GM19438 (cell line): Measurements from ENCODE around the gene BCAR3.

Experiments used
- ATAC-seq: cut with Tn5 transposase; IDR thresholded peaks from one replicate; pipeline ENCODE4 v1.9.1; 2021; ENCODE audit warnings: low read depth; ENCODE audit not compliant: unreplicated experiment

BCAR3 gene

DNA sequence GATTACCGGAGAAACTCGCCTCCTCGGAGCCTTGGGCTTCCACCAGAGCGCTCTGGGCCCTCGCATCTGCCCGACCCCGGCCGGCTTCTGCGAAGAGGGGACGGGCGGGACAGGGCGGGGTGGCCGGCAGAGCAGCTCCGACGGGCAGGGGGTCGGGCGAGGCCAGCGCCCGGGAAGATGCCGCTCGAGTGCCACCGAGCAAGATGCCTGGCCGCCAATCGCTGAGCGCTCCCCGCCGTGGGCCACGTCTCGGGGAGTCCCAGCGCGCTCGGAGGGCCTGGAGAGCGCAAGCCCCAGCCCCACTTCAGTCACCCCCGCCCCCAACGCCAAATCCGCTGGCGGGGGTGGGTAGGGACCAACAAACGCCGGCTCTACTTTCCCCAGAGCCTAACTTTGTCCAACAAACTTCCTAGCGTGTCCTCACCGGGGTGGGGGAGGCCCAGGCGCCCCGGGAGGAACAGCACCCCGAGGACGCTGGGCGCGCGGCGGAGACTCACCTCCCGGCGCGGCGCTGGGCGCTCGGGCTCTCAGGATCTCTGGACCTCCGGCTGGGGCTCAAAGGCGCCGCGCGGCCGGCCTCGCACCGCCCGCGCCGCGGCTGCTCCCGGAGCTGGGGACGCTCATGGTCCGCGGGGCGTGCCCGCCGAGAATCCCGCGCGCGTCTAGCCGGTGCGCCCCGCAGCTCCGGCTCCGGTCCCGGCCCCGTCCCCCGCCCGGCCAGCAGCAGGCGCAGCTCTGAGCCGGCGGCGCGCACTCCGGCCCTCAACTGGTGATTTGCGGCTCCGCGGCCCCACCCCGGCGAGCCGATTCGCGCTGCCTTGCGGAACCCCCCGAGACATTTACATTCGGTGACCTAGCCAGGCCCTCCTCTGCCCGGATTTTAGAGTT is at the start of gene BCAR3:
TSS of gene BCAR3 (minus strand) at position 737 of the 888 bp plus-strand sequence. CDS start 6,907 bp downstream, outside the sequence.
- peak; percentile 75 for ATAC-seq

DNA sequence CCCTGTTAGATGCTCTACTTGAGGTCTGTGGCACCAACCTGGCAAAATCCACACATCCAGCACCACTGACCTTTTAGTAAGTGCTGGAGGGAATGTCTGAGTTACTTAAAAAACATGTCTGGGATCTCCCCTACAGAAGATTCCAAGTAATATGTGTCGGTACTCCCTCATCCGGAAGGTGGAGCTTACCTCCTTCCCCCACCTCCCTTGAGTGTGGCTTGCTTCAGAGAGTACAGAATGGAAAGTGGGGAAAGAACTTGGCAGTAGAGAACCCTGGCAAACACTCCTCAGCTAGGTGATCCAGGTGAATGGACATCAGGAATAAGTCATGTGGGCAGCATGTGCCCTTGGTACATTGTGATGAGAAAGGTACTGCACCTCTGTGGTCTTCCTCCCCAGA is 49.0 kb upstream of the BCAR3 start:
- no peak for ATAC-seq

DNA sequence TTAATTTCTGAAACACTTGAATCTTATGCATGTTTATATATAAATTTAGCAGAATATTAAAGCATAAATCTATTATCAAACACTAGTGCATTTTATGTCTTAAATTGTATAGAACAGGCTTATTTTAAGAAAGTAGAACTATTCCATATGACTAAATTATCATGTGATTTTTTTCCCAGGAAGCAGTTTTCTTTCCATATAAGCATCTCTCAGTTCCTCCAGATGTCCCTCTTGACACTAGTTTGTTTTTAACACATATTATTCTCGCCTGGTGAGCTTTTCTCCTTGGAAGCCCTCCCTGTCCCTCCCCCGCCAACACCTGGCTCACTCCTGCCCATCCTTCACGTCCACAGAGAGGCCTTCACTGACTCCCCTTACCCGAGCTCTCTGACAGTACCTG is 48.3 kb upstream of the BCAR3 start:
- no peak for ATAC-seq

DNA sequence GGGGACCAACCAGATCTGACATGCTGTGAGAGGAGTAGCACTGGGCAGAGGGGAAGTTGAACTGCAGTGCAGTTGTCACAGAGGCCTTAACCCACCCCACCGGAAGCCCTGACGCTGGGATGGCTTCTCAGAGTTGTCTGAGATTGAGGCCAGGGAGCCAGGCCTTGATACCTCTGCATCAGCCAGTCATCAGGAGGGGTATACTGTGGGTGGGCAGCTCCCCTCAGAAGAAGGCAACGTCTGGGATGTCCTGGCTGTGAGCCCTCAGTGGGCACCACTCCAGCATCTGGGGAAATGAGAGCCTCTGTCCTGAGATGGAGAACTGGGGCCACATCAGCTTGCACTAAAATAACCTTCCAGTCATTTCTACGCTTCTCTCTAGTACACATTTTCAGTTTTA is 47.9 kb upstream of the BCAR3 start:
- no peak for ATAC-seq

DNA sequence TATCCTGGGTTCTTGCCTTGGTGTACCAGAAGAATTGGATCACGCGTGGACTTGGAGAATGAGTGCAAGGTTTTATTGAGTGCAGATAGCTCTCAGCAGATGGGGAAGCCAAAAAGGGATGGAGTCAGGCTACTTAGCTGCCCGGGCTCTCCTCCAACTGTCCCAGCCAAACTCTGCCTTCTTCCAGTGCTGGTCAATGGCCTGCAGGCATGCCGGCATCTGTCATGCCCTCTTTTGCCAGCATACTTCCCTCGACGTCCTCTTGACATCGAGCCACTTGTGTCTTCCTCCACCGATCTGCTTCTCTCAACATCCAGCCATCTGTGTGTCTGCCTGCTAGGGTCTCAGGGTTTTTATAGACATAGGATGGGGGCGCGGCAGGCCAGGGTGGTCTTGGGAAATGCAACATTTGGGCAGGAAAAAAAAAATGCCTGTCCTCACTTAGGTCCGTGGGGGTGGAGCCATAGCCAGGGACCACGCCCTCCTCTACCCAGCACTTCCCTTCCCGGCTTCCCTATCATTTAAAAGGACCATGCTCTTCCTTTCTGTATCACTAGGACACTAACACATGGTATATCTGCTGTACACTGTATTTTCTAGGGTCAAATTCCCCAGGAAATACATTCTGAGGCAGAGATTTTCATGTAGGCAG is 47.0 kb upstream of the BCAR3 start:
- ATAC-seq: no peak

DNA sequence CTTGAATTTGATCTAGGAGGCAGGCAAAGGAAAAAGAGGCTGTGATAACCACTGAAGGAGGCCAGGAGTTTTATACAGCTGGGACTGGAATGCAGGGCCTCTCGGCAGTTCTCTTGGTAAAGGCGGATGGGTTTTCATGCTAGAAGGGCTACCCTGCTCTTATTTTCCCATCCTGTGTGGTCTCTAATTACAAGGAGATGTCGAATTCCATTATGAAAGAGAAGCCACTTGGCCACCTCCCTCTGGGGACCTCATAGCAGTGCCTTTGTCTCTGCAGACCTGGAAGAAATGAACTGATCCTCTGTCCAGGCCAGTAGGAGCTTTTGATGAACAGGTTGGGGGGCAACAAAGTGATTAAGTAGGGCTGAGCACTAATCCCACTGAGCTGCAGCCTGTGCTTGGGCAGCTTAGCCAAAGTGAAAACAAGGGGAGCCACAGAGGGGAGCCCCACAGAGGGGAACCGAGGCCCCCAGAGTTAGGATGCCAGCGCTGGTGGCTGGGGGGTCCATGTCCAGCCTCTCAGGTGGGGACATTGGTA is 42.2 kb upstream of the BCAR3 start:
- no peak for ATAC-seq

DNA sequence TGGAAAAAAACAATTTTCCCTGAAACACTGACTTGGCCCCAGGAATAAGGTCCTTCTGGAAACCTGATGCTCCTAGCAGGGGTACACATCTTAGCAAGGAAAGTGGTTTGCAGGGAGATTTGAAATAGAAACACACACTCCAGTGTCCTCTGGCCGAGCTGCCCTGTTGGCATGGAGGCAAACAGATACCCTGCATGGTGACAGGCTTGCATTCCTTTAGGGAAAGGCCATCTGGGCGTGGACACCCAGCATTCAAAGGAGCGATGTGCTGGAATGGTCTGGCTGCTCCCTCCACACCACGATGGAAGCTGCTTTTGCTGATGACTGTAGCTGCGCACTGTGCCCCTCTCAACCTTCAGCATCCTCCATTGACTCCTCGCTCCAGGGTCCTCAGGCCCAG is 41.5 kb upstream of the BCAR3 start:
- no peak for ATAC-seq

DNA sequence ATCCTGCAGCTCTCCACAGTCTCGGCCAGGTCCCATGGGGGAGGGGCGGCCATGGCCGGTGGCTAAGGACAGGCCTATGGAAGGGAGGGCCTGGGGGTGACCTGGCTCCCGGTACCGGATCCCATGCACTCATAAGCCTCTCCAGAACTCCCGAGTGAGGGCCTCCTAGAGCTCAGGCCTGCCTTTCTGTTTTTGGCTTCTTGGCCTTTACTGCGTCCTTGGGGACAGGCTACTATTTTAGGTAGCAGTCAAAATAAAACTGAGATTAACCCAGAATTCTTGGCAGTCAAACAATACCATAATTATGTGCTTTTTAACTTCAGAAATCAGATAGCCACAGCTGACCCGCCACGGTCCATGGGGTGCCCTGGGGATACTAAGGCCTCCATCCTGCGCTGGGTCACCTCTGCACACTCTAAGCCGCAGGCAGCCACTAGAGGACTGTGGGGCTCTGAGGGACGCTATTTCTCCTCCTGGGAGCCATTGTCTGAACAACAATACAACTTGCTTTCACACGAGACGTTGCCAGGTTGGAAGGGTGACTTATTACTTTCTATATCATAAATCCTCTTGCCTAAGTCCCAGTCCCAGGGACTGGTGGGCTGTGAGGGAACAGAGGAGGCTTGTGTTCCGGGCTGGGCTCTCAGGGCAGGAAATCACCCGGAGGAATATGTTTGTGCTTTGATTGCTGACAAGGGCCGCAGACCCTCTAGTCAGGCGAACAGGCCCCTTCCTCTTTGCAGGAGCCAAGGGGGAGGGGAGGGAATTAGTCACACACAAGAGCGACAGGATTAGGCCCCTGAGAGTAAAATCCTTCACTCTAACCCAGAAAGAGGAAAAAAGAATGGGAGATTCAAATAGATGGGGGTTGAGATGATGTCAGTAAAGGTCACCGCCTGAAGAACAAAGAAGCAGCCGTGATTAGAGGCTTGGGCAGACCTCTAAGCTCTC is 40.7 kb upstream of the BCAR3 start:
- ATAC-seq: no peak

DNA sequence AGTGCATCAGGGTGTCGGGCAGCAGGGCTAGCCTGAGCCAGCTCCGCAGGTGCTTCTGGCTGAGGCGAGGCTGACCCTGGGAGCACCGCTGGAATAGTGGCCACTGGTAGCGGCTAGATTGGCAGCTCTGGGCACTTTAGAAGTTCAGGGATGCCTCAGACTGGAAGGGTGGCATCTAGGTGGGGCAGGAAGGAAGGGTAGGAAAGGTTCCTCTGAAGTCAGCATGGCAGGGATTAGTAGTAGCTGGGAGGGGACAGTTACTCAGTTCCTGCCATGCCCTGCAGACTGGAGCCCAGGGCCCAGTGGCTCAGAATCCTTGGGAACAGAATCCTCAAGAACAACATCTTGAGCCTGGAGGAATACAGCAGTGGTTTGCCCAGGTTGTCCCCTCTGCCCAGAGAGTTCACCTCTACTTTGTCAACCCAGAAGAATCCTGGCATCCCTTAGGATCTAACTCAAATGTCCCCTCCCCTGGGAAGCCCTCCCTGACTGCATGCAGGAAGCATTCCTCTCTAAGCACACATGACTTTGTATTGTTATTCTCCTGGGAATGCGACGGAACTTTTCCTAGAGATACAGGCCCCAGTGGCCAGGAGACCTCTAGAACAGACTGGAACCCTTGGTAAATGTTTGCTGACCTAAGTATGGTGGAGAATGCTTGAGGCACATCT is 39.5 kb upstream of the BCAR3 start:
- ATAC-seq: no peak

DNA sequence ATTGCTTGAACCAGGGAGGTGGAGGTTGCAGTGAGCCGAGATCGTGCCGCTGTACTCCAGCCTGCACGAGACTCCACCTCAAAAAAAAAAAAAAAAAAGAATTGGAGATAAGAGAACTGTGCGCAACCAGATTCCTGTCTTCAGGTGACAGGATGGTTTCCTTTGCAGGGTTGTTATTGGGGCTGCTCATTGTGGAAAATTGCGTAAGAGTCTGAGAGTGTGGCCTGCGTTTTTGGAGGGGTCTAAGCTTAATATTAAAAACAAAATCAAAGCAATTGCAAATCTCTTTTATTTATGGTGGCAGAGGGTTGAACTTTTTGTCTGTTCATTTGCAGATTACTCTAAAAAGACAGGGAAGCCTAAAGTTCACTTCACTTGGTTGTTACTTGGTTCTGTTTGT is 36.0 kb upstream of the BCAR3 start:
- ATAC-seq: no peak

DNA sequence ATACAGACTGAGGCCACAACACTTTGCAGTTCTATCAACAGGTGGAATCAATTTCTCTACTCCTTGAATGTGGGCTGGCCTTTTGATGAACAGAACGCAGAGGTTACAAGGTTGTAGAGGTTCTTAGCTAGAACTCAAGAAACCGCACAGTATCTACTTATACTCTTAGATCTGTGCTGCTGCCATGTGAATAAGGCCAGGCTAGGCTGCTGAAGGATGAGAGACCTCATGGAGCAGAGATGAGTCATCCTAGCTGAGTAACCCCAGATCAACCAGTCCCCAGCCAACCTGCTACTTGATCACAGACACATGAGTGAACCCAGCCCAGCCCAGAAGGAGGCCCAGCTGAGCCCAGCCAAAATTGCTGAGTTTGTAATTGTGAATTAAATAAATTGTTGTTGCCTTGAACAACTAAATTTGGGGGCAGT is 35.3 kb upstream of the BCAR3 start:
- no peak for ATAC-seq

DNA sequence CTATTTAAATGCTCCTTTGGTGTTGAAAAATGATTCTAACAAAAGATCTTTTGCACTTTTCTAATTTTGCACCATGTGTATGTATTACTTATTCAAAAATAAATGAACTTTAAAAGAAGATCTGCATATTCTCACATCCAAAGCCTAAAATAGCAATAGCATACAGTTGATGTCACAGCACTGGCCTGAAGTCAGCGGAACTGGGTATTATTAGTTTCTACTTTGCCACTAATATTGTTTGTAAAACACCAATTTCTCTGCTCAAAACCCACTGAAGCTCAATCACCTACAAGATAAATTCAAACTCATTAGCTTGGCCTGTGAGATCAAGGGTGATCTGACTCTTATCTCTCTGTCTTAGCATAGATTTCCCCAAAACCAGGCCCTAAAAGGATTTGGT is 34.5 kb upstream of the BCAR3 start:
- peak; percentile 22 for ATAC-seq

DNA sequence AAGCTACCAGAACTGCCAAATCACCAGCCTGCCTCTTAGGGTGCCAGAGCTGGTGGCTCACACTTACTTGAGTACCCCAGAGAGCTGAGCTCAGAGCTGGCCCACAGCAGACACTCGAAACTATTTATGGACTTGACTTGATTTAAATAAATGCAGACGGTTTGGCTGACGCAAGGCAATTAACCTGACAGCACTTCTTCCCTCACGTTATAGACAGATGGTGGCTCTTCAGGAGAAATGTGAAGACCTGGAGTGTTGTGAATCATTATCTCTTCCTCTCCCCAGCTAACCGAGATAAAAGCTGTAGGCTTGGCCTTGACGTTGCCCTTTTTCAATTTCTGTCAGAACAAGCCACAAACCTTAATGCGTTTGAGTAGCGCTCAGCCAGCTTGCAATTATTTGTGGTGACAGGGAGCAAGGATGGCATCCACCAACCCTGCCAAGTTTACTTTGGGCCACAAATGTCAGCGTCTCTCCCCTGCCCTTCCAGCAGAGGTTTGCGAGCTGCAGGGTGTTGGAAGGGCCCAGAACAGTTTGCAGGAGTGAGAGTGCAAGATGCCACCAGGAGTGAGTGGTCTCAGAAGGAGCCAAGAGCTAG is 34.0 kb upstream of the BCAR3 start:
- peak; percentile 65 for ATAC-seq

DNA sequence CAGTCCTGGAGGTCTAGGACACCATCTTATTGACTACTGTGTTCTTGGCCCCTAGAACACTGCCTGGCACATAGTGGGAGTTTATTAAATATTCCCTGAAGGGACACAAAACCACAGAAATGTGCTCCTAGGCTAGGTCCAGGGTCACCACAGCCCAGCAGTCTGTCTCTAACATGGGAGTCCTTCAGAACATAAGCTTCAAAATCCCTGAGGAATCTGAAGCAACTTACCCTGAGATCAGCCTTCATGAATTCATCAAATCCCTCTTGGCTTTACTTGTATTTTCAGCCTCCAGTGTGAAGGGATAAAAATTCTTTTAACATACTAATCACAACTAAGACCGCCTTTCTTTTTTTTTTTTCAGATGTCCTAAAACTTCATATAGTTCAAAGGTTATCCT is 32.7 kb upstream of the BCAR3 start:
- no peak for ATAC-seq

DNA sequence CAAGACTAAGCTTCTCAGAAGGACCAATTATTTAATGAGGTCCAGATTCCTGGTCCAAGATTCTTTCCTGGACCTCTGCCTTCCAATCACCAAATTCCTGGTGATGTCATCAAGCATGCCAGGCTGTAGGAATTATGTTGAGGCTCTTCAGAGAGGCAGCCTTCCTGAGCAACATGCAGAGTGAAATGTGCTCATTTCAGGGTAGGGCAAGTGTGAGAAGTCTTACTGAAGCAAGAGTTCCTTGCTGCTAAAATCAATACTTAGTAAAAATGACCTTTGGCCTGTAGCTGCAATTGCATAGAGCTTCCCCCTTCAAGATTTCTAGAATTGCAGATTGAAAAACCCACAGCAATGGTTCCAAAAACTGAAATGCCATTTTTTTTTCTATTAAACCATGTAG is 31.7 kb upstream of the BCAR3 start:
- no peak for ATAC-seq

DNA sequence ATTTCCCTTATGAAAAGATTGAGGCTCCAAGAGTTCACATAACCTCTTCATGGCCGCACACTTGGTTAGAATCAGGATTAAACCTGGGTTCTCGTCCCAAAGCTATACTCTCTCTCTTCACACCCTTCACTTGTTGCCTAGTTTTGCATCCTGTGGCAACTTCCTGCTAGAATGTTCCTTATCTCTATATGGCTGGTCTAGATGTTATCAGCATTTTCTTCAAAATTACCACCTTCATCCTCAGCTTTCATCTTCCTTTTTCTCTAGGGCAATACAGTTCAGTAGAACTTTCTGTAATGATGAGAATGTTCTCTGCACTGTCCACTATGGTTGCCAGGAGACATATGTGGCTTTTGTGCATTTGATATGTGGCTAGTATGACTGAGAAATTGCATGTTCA is 31.1 kb upstream of the BCAR3 start:
- ATAC-seq: no peak

DNA sequence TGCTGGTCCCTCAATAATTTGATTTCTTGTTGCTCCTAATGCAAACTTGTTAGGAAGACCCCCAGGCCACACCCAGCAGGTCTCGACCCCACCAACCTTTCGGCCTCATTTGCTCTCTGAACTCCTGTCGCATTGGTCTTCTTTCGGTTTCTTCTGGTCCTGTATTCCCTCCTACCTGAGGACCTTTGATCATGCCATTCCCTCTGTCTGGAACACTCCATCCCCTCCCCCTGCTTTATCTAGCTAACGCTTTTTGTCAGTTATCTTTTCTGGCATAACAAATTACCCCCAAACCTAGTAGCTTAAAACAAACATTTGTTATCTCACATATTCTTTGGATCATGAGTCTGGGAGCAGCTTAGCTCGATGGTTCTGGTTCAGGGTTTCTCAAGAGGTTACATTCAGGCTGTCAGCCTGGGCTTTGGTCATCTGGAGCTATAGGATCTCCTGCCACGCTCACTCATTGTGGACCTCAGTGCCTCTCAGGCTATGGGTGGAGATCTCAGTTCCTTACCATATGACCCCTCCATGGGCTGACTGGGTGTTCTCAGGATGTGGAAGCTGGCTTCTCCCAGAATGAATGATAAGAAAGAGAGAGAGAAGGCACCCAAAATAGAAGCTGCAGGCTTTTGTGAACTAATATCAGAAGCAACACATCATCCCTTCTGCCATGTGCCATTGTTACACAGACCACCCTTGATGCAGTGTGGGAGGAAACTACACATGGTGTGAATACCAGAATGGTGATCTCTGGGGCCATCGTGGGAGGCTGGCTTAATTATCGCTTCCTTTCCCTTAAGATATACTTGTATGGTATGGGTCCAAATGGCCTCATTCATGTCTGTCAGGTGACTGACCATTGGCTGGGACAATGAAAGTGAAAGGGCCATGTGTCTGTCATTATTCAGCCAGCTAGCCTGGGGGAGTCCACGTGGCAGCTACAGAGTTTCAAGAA is 29.1 kb upstream of the BCAR3 start:
- ATAC-seq: no peak

DNA sequence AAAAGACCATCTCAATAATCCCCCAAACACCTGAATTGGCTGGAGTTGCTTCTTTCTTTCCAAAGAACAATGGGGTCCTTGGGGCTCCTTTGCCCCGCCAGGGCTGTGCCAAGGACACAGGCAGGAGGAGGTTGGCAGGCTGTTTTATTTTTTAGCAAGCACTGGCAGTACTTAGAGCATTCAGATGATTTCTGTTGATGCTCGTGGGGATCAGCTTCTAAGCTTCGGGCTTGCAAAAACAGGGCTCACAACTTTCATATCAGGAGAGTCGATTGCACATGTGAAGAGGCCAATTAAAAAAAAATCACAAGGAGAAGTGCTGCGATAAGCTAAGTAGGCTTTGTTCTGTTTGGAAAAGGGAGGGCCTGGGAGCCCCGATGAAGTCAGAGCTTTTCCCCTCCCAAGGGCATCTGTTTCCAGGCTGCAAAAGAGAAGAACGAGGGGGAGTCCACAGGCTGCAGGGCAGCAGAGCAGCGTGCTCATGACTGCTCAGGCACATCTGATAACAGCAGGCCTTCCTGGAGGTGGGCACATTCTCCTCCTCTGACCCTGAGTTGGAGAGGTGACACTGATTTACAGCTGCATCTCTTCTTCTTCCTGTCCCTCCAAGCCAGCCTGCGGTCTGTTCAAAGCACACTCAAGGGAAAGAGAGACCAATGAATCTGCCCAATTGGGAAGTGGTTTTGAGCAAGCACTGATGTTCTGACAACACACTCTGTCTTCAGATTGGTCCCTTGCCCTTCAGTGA is 27.3 kb upstream of the BCAR3 start:
- peak; percentile 33 for ATAC-seq
